HepG2 (cell line): ENCODE results near the gene VDAC2. TPM values are rescaled to one million over a fixed set of nuclear protein-coding genes. Genes with fewer than 3 reads are reported as not detected.

Experiments
- ARID2 ChIP-seq: sonication (generic); formaldehyde crosslinking; IDR thresholded peaks from 2 replicates; pipeline ENCODE4 v1.8.1; 2022; ENCODE audit warnings: mild to moderate bottlenecking, missing genetic modification reagents, borderline replicate concordance
- ATF7 ChIP-seq, 2 experiments: fragments of 450-650 bp in 1 of 2; sonication (generic) in 1 of 2; formaldehyde crosslinking in 1 of 2; IDR thresholded peaks; 2 replicates each; pipeline versions ENCODE4 v1.4.0 to v1.6.1; 2016 to 2020; ENCODE audit warnings: antibody characterized with exemption in 1 of 2, mild to moderate bottlenecking in 1 of 2, missing genetic modification reagents in 1 of 2
- EP300 ChIP-seq, 3 experiments: sonication (generic) in 1 of 3; formaldehyde crosslinking in 1 of 3; IDR thresholded peaks; 2 replicates each; pipeline versions ENCODE4 v1.5.1 to v1.6.1; 2011 to 2020; ENCODE audit warnings: low read depth in 2 of 3, low read length in 2 of 3, borderline replicate concordance in 1 of 3, improper control_type of control experiment in 1 of 3, mild to moderate bottlenecking in 1 of 3, missing genetic modification reagents in 1 of 3, moderate library complexity in 1 of 3
- FOXJ3 ChIP-seq: sonication (generic); formaldehyde crosslinking; IDR thresholded peaks from 2 replicates; pipeline ENCODE4 v1.4.0; 2020; ENCODE audit warnings: missing genetic modification reagents, mild to moderate bottlenecking, borderline replicate concordance
- HOXA3 ChIP-seq: sonication (generic); formaldehyde crosslinking; IDR thresholded peaks from 2 replicates; pipeline ENCODE4 v1.5.0; 2020; ENCODE audit warnings: missing genetic modification reagents
- ONECUT2 ChIP-seq: sonication (generic); formaldehyde crosslinking; IDR thresholded peaks from 2 replicates; pipeline ENCODE4 v1.4.0; 2020; ENCODE audit warnings: missing genetic modification reagents
- REPIN1 ChIP-seq: sonication (generic); formaldehyde crosslinking; IDR thresholded peaks from 2 replicates; pipeline ENCODE4 v1.8.0; 2022; ENCODE audit warnings: missing genetic modification reagents, low read depth, mild to moderate bottlenecking, borderline replicate concordance
- SALL1 ChIP-seq: sonication (generic); formaldehyde crosslinking; IDR thresholded peaks from 2 replicates; pipeline ENCODE4 v1.8.0; 2022; ENCODE audit warnings: mild to moderate bottlenecking, missing genetic modification reagents
- ZFP41 ChIP-seq: sonication (generic); formaldehyde crosslinking; IDR thresholded peaks from 2 replicates; pipeline ENCODE4 v1.4.0; 2020; ENCODE audit warnings: mild to moderate bottlenecking, missing genetic modification reagents, borderline replicate concordance
- ZNF205 ChIP-seq: IDR thresholded peaks from 2 replicates; pipeline ENCODE4 v1.6.1; 2018; ENCODE audit warnings: missing biosample characterization, missing genetic modification reagents
- ZNF883 ChIP-seq: sonication (generic); formaldehyde crosslinking; IDR thresholded peaks from 2 replicates; pipeline ENCODE4 v1.5.1; 2020; ENCODE audit warnings: mild to moderate bottlenecking, missing genetic modification reagents; ENCODE audit errors: not compliant biosample characterization
- ZSCAN20 ChIP-seq: sonication (generic); formaldehyde crosslinking; IDR thresholded peaks from 2 replicates; pipeline ENCODE4 v1.4.0; 2020; ENCODE audit warnings: missing genetic modification reagents, mild to moderate bottlenecking, borderline replicate concordance
- polyA plus RNA-seq, 8 experiments: library from polyadenylated mRNA; depleted of rRNA in 3 of 8; stranded (reverse) in 7 of 8; unstranded in 1 of 8; fragments of >200 nt; fragmentation: Illumina TruSeq in 4 of 8; extraction: Trizol in 4 of 8; gene quantifications; 2 replicates each; pipeline versions ENCODE4 v1.2.1 to v1.2.3, GENCODE V29; 2011 to 2016; ENCODE audit warnings: low read depth in 4 of 8, missing spikeins in 1 of 8, mixed read lengths in 1 of 8; ENCODE audit not compliant: insufficient read depth in 1 of 8
- total RNA-seq, 5 experiments: library from RNA; depleted of rRNA; stranded (reverse); fragments of >200 nt; fragmentation: Illumina TruSeq; extraction: Trizol; gene quantifications; 2 replicates each; pipeline ENCODE4 v1.2.3, GENCODE V29; 2016; ENCODE audit warnings: low read depth in 1 of 5
- TF ChIP-seq, protein P1 (sequence below): sonication (generic); formaldehyde crosslinking; IDR thresholded peaks from 2 replicates; pipeline ENCODE4 v1.4.0; 2020; ENCODE audit warnings: missing genetic modification reagents, low read depth, mild to moderate bottlenecking, borderline replicate concordance
- TF ChIP-seq, protein P2 (sequence below): IDR thresholded peaks from 2 replicates; pipeline ENCODE4 v1.6.1; 2016; ENCODE audit warnings: low read depth, borderline replicate concordance
- TF ChIP-seq, protein P3 (sequence below): sonication (generic); formaldehyde crosslinking; IDR thresholded peaks from 2 replicates; pipeline ENCODE4 v1.4.0; 2020; ENCODE audit warnings: missing genetic modification reagents
- TF ChIP-seq, protein P4 (sequence below): sonication (generic); formaldehyde crosslinking; IDR thresholded peaks from 2 replicates; pipeline ENCODE4 v1.9.0; 2021; ENCODE audit warnings: missing genetic modification reagents, mild to moderate bottlenecking, borderline replicate concordance
- TF ChIP-seq, protein P5 (sequence below), 2 experiments: IDR thresholded peaks; 2 replicates each; pipeline ENCODE4 v1.6.1; 2011 to 2012; ENCODE audit warnings: low read length in 2 of 2, borderline replicate concordance in 1 of 2, low read depth in 1 of 2, mild to moderate bottlenecking in 1 of 2, moderate library complexity in 1 of 2
- TF ChIP-seq, protein P6 (sequence below): sonication (generic); formaldehyde crosslinking; IDR thresholded peaks from 2 replicates; pipeline ENCODE4 v1.8.0; 2022; ENCODE audit warnings: mild to moderate bottlenecking, missing genetic modification reagents

The VDAC2 gene
- total and polyA plus RNA-seq, 2 of the 13 experiments (the other 11 are each of a cell fraction or from before 2014, with no cell fraction given): 67.9 to 222 TPM

DNA sequence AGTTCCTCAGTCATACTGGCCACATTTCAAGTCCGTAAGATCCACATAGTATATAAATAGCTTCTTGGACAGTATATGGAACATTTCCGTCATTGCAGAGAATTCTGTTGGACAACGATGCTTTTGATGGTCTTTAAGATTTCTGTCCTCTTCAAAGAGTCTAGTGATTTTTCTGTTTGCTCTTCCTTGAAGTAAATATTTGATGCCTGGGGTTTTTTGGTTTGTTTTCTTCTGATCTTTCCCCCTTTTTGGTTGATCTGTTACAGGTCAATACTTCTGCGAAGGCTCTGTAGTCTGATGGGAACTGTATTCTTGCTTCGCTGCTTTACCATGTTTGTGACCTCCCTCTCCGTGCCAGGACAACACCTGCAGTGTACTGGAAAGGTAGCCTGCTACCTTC lies 42.3 kb upstream of the VDAC2 start (continued):
- TF ChIP-seq ZFP41 (CRISPR knock-in tag) (no peak), REPIN1 (CRISPR knock-in tag) (no peak), ARID2 (CRISPR knock-in tag) (no peak), HOXA3 (peak; percentile 65; the same call in 1 of the 2 replicates), ZNF205 (peak; percentile 43; the same call in 1 of the 2 replicates), ATF7 (IDR thresholded peaks at IDR 0.05) (no peak), ATF7 (CRISPR knock-in tag; IDR thresholded peaks at IDR 0.05) (no peak), ZSCAN20 (CRISPR knock-in tag) (0 out of 2 replicates have a peak, but pooled peaks have one; percentile 58), FOXJ3 (CRISPR knock-in tag) (peak; percentile 97; the same call in 1 of the 2 replicates), SALL1 (CRISPR knock-in tag) (no peak; the same call in 1 of the 2 replicates), ONECUT2 (CRISPR knock-in tag) (peak; percentile 93), ZNF883 (CRISPR knock-in tag) (no peak), EP300 (IDR thresholded peaks at IDR 0.05; ENCODE audit: low read depth in 2 of 2, low read length in 2 of 2) (peak in 1 of 2 experiments; percentile 97; a peak in 2 of 4 replicates), EP300 (CRISPR knock-in tag; IDR thresholded peaks at IDR 0.05; ENCODE audit: borderline replicate concordance) (peak; percentile 46; the same call in 1 of the 2 replicates)
- TF ChIP-seq, protein P1, sequence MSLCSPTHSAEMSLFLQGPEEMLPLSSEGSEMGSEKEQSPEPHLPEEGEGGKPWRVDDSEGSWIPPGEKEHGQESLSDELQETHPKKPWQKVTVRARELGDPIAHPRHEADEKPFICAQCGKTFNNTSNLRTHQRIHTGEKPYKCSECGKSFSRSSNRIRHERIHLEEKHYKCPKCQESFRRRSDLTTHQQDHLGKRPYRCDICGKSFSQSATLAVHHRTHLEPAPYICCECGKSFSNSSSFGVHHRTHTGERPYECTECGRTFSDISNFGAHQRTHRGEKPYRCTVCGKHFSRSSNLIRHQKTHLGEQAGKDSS: no peak
- TF ChIP-seq, protein P2, sequence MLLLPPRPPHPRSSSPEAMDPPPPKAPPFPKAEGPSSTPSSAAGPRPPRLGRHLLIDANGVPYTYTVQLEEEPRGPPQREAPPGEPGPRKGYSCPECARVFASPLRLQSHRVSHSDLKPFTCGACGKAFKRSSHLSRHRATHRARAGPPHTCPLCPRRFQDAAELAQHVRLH: peak; percentile 53; the same call in 1 of the 2 replicates
- TF ChIP-seq, protein P3, sequence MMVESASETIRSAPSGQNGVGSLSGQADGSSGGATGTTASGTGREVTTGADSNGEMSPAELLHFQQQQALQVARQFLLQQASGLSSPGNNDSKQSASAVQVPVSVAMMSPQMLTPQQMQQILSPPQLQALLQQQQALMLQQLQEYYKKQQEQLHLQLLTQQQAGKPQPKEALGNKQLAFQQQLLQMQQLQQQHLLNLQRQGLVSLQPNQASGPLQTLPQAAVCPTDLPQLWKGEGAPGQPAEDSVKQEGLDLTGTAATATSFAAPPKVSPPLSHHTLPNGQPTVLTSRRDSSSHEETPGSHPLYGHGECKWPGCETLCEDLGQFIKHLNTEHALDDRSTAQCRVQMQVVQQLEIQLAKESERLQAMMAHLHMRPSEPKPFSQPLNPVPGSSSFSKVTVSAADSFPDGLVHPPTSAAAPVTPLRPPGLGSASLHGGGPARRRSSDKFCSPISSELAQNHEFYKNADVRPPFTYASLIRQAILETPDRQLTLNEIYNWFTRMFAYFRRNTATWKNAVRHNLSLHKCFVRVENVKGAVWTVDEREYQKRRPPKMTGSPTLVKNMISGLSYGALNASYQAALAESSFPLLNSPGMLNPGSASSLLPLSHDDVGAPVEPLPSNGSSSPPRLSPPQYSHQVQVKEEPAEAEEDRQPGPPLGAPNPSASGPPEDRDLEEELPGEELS (CRISPR knock-in tag): peak; percentile 94
- TF ChIP-seq, protein P4, sequence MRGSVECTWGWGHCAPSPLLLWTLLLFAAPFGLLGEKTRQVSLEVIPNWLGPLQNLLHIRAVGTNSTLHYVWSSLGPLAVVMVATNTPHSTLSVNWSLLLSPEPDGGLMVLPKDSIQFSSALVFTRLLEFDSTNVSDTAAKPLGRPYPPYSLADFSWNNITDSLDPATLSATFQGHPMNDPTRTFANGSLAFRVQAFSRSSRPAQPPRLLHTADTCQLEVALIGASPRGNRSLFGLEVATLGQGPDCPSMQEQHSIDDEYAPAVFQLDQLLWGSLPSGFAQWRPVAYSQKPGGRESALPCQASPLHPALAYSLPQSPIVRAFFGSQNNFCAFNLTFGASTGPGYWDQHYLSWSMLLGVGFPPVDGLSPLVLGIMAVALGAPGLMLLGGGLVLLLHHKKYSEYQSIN (CRISPR knock-in tag): no peak
- TF ChIP-seq, protein P5, sequence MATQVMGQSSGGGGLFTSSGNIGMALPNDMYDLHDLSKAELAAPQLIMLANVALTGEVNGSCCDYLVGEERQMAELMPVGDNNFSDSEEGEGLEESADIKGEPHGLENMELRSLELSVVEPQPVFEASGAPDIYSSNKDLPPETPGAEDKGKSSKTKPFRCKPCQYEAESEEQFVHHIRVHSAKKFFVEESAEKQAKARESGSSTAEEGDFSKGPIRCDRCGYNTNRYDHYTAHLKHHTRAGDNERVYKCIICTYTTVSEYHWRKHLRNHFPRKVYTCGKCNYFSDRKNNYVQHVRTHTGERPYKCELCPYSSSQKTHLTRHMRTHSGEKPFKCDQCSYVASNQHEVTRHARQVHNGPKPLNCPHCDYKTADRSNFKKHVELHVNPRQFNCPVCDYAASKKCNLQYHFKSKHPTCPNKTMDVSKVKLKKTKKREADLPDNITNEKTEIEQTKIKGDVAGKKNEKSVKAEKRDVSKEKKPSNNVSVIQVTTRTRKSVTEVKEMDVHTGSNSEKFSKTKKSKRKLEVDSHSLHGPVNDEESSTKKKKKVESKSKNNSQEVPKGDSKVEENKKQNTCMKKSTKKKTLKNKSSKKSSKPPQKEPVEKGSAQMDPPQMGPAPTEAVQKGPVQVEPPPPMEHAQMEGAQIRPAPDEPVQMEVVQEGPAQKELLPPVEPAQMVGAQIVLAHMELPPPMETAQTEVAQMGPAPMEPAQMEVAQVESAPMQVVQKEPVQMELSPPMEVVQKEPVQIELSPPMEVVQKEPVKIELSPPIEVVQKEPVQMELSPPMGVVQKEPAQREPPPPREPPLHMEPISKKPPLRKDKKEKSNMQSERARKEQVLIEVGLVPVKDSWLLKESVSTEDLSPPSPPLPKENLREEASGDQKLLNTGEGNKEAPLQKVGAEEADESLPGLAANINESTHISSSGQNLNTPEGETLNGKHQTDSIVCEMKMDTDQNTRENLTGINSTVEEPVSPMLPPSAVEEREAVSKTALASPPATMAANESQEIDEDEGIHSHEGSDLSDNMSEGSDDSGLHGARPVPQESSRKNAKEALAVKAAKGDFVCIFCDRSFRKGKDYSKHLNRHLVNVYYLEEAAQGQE (IDR thresholded peaks at IDR 0.05; ENCODE audit: borderline replicate concordance in 1 of 2, low read depth in 1 of 2, low read length in 2 of 2): peak in 1 of 2 experiments; percentile 56; a peak in 1 of 4 replicates
- TF ChIP-seq, protein P6, sequence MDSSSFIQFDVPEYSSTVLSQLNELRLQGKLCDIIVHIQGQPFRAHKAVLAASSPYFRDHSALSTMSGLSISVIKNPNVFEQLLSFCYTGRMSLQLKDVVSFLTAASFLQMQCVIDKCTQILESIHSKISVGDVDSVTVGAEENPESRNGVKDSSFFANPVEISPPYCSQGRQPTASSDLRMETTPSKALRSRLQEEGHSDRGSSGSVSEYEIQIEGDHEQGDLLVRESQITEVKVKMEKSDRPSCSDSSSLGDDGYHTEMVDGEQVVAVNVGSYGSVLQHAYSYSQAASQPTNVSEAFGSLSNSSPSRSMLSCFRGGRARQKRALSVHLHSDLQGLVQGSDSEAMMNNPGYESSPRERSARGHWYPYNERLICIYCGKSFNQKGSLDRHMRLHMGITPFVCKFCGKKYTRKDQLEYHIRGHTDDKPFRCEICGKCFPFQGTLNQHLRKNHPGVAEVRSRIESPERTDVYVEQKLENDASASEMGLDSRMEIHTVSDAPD (CRISPR knock-in tag): peak; percentile 94
